Activated effector memory CD4-positive, alpha-beta T cell treated with anti-CD3 and anti-CD28 coated beads, Interleukin-2, amount 50 U/mL, for 16 hours (primary cell): ENCODE results near the gene GRHPR.
"Not testable (repeated sequence)": the region's sequence is repeated elsewhere in the genome, so short reads cannot be mapped to it uniquely, and the experiment has no call there.

ENCODE experiments used
- DNase-seq: peaks from one replicate; pipeline ENCODE4 v3.0.0-alpha.2; 2020

The GRHPR gene

GRCh38 chr9:37424204-37424685 is 1.7 kb downstream of the GRHPR start:
- no peak for DNase-seq

GRCh38 chr9:37424686-37425297 is 2.3 kb downstream of the GRHPR start:
- no peak for DNase-seq

- no peak for DNase-seq
These were observed 2.8 kb downstream of the GRHPR start for GRCh38 chr9:37425298-37425752.

GRCh38 chr9:37426431-37426830 is 3.9 kb downstream of the GRHPR start:
- DNase-seq, result not testable (repeated sequence)

- DNase-seq, result no peak
These were observed 4.3 kb downstream of the GRHPR start for GRCh38 chr9:37426846-37427245.

- DNase-seq, result no peak
These were observed 5.8 kb downstream of the GRHPR start for GRCh38 chr9:37428345-37428744.

GRCh38 chr9:37429441-37430285 is 7.2 kb downstream of the GRHPR start:
- no peak for DNase-seq

GRCh38 chr9:37430841-37431597 is 8.5 kb downstream of the GRHPR start:
- no peak for DNase-seq

GRCh38 chr9:37432020-37432419 is 9.5 kb downstream of the GRHPR start:
- DNase-seq, result no peak

GRCh38 chr9:37433867-37434371 is 11.4 kb downstream of the GRHPR start:
- DNase-seq, result no peak

GRCh38 chr9:37436540-37436939 is 14.0 kb downstream of the GRHPR start:
- DNase-seq, result no peak

GRCh38 chr9:37437010-37437409 is 14.5 kb downstream of the GRHPR start:
- DNase-seq, result no peak

GRCh38 chr9:37437621-37438020 is 15.1 kb downstream of the GRHPR start:
- DNase-seq, result no peak

- no peak for DNase-seq
These were observed 15.9 kb downstream of the GRHPR start for GRCh38 chr9:37438359-37438758.

- DNase-seq, result no peak
These were observed 19.4 kb downstream of the GRHPR start for GRCh38 chr9:37441776-37442370.

GRCh38 chr9:37442556-37442955 is 20.1 kb downstream of the GRHPR start:
- no peak for DNase-seq

- no peak for DNase-seq
These were observed 21.1 kb downstream of the GRHPR start for GRCh38 chr9:37443566-37443965.

- no peak for DNase-seq
These were observed 22.4 kb downstream of the GRHPR start for GRCh38 chr9:37444890-37445289.

- DNase-seq, result no peak
These were observed 23.3 kb downstream of the GRHPR start for GRCh38 chr9:37445832-37446231.

- no peak for DNase-seq
These were observed 23.9 kb downstream of the GRHPR start for GRCh38 chr9:37446401-37446800.

- no peak for DNase-seq
These were observed 24.6 kb downstream of the GRHPR start for GRCh38 chr9:37447111-37447510.

GRCh38 chr9:37449862-37450632 is 27.6 kb downstream of the GRHPR start:
- no peak for DNase-seq
